Measurements from ENCODE around the gene SMIM10. TPM values are rescaled to one million over a fixed set of nuclear protein-coding genes. Genes with fewer than 3 reads are reported as not detected.
"Not testable (repeated sequence)": the region's sequence is repeated elsewhere in the genome, so short reads cannot be mapped to it uniquely, and the experiment has no call there.

Gene SMIM10
- total and polyA plus RNA-seq, 10 donors = 5.2 to 14.4 (median 8.0) TPM

DNA sequence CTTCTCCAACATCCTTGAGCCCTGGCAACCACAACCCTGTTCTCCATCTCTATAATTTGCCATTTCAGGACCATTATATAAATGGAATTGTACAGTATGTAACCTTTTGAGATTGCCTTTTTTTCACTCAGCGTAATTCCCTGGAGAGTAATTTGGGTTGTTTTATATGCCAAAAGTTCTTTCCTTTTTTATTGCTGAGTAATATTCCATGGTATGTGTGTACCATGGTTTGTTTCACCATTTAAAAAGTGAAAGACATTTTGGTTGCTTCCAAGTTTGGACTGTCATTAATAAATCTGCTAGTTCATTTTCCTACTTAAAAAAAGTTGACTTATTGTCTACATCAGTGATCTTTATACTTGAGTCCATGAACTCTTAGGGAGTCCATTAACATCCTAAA is 33.0 kb upstream of the SMIM10 start:
- Histone ChIP-seq H3K4me1 (no peaks in the 10 kb centered on the region), H3K36me3 (no peaks in the 10 kb centered on the region), H3K27ac (no peak overlapping the region), H3K9me3 (no peaks in the 10 kb centered on the region), H3K27me3 (replicated peaks in 1 of 7) (peaks cover 0 to 10% (median 0%) of the 10 kb centered on the region in 7 donors), H3K4me3 (no peak overlapping the region)
- TF ChIP-seq POLR2AphosphoS5 (IDR thresholded peaks at IDR 0.05) = no peak
- TF ChIP-seq POLR2A (IDR thresholded peaks at IDR 0.05) = no peak
- TF ChIP-seq, protein P1, sequence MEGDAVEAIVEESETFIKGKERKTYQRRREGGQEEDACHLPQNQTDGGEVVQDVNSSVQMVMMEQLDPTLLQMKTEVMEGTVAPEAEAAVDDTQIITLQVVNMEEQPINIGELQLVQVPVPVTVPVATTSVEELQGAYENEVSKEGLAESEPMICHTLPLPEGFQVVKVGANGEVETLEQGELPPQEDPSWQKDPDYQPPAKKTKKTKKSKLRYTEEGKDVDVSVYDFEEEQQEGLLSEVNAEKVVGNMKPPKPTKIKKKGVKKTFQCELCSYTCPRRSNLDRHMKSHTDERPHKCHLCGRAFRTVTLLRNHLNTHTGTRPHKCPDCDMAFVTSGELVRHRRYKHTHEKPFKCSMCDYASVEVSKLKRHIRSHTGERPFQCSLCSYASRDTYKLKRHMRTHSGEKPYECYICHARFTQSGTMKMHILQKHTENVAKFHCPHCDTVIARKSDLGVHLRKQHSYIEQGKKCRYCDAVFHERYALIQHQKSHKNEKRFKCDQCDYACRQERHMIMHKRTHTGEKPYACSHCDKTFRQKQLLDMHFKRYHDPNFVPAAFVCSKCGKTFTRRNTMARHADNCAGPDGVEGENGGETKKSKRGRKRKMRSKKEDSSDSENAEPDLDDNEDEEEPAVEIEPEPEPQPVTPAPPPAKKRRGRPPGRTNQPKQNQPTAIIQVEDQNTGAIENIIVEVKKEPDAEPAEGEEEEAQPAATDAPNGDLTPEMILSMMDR (IDR thresholded peaks at IDR 0.05 in 8 of 11, conservative IDR thresholded peaks at IDR 0.05 in 3 of 11) = no peak
- no peak for DNase-seq
- intact Hi-C loops (cut with DNase I; ENCODE audit: low total_unique reads) = no loop called here
- 85 to 98% (median 92%) methylated on average over 1 of the region's 1 CpG for WGBS, 5 donors

DNA sequence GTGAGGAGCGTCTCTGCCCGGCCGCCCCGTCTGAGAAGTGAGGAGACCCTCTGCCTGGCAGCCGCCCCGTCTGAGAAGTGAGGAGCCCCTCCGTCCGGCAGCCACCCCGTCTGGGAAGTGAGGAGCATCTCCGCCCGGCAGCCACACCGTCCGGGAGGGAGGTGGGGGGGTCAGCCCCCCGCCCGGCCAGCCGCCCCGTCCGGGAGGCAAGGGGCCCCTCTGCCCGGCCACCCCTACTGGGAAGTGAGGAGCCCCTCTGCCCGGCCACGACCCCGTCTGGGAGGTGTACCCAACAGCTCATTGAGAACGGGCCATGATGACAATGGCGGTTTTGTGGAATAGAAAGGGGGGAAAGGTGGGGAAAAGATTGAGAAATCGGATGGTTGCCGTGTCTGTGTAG is 30.4 kb upstream of the SMIM10 start:
- H3K36me3 ChIP-seq; intact Hi-C loops (cut with DNase I; ENCODE audit: low total_unique reads): not testable (repeated sequence)

DNA sequence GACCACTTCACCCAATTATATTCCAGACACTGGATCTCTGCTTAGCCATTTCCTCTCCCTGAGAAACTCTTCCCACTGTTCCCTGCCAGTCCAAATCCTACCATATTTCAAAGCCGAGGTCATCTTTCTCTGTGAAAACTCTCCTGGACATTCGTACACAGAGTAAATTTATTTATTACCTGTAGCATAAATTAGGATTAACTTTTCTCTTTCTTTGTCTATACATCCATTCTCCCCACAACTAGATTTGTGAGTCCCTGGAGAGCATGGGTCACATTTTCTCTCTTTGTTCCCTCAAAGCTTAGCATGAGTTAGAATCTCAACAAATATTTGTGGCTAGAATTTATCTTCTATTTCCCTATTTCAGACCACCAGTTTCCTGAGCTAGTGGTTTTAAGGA is 27.8 kb upstream of the SMIM10 start:
- no peak for DNase-seq
- 43 to 67% (median 60%) methylated on average over 2 of the region's 2 CpGs for WGBS, 5 donors
- Histone ChIP-seq H3K27ac (no peak overlapping the region), H3K9me3 (no peaks in the 10 kb centered on the region), H3K4me3 (no peak overlapping the region), H3K4me1 (no peaks in the 10 kb centered on the region), H3K36me3 (no peaks in the 10 kb centered on the region), H3K27me3 (replicated peaks in 1 of 7) (peaks cover 0 to 16% (median 0%) of the 10 kb centered on the region in 7 donors)
- no peak for TF ChIP-seq POLR2A (IDR thresholded peaks at IDR 0.05)
- TF ChIP-seq POLR2AphosphoS5 (IDR thresholded peaks at IDR 0.05) = no peak
- intact Hi-C loops (cut with DNase I; ENCODE audit: low total_unique reads) = no loop called here

More for the DNA sequence above, 30.4 kb upstream of the SMIM10 start:
- peaks cover 0 to 10% (median 0%) of the 10 kb centered on the region in 7 donors for H3K27me3 ChIP-seq (replicated peaks in 1 of 7)
- H3K27ac ChIP-seq, H3K4me1 ChIP-seq, DNase-seq, H3K9me3 ChIP-seq, H3K4me3 ChIP-seq: not testable (repeated sequence)
- 83 to 93% (median 86%) methylated on average over 3 to 14 of the region's 26 CpGs; no CpG with 5 or more reads in 1 of the 5 donors for WGBS, 5 donors

DNA sequence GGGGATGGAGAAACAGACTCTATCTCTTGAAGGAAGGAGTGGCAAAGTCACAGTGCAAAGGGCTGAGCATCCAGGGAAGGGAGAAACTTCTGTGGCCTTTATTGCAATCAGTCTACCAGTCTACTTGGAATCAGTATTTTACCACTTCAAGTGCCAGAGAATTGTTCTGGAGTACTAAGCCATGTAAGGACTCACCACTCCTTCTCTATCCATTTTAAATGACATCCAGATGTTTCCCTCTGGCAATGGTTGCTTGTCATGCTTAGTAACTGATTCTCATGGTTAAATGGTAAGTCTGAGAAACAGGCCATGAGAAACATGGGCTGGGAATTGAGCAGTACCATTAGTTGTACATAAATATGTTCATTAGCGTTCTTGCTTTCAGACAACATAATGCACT is 21.1 kb upstream of the SMIM10 start:
- WGBS, 5 donors = 89 to 100% (median 96%) methylated on average over 1 of the region's 1 CpG
- intact Hi-C loops (cut with DNase I; ENCODE audit: low total_unique reads) = no loop called here

DNA sequence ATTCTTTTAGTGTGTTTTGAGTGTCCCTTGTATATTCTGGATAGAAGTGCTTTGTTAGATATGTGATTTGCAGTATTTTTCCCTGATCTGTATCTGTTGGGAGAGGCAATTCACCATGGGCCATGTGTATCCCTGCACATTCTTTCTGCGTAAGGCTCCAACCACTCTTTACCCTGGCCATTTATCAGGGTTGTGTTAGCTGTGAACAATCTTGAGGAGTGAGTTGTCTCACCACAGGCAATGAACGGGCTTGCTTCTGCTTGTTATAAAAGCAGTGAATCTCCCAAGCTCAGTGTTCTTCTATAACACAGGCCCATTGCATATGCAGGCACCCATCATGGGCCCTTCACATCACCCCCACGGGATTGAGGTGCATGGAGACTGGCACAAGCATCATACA is 18.9 kb upstream of the SMIM10 start:
- Histone ChIP-seq H3K4me3 (no peak overlapping the region), H3K27me3 (replicated peaks in 1 of 7) (no peaks in the 10 kb centered on the region), H3K9me3 (no peaks in the 10 kb centered on the region), H3K36me3 (no peaks in the 10 kb centered on the region), H3K4me1 (no peaks in the 10 kb centered on the region), H3K27ac (no peak overlapping the region)
- 56 to 100% (median 83%) methylated on average over 2 to 3 of the region's 3 CpGs for WGBS, 5 donors
- TF ChIP-seq POLR2A (IDR thresholded peaks at IDR 0.05) (no peak), POLR2AphosphoS5 (IDR thresholded peaks at IDR 0.05) (no peak)
- TF ChIP-seq, protein P1 (IDR thresholded peaks at IDR 0.05 in 8 of 11, conservative IDR thresholded peaks at IDR 0.05 in 3 of 11) = no peak
- no peak for DNase-seq
- intact Hi-C loops (cut with DNase I; ENCODE audit: low total_unique reads) = no loop called here

More for the DNA sequence above, 21.1 kb upstream of the SMIM10 start:
- Histone ChIP-seq H3K4me1 (no peaks in the 10 kb centered on the region), H3K27ac (no peak overlapping the region), H3K36me3 (no peaks in the 10 kb centered on the region), H3K27me3 (replicated peaks in 1 of 7) (peaks cover 0 to 6% (median 0%) of the 10 kb centered on the region in 7 donors), H3K4me3 (no peak overlapping the region), H3K9me3 (no peaks in the 10 kb centered on the region)
- no peak for DNase-seq
- TF ChIP-seq POLR2AphosphoS5 (IDR thresholded peaks at IDR 0.05) (no peak), POLR2A (IDR thresholded peaks at IDR 0.05) (no peak)
- TF ChIP-seq, protein P1 (IDR thresholded peaks at IDR 0.05 in 8 of 11, conservative IDR thresholded peaks at IDR 0.05 in 3 of 11) = no peak

Data from spleen (tissue), 11 donors.